ENCODE measurements around the gene CCDC85A. TPM values are rescaled to one million over a fixed set of nuclear protein-coding genes. Genes with fewer than 3 reads are reported as not detected.

CCDC85A gene
- polyA plus RNA-seq, 1 donor from 2014 or later: 24.7 TPM

- Histone ChIP-seq H3K4me2 (ENCODE audit: low read length) (no peak overlapping the region), H4K20me1 (ENCODE audit: insufficient read depth) (no peaks in the 10 kb centered on the region), H3K27me3 (ENCODE audit: insufficient read depth, low read depth, low read length) (no peaks in the 10 kb centered on the region), H3K9ac (ENCODE audit: low read length) (no peak overlapping the region), H3K79me2 (replicated peaks; ENCODE audit: insufficient read depth, low read length) (no peaks in the 10 kb centered on the region), H2AFZ (ENCODE audit: low read depth, low read length) (no peak overlapping the region), H3K27ac (ENCODE audit: low read length) (no peak overlapping the region), H3K4me3 (ENCODE audit: low read length) (no peak overlapping the region), H3K9me3 (ENCODE audit: low read length) (no peaks in the 10 kb centered on the region), H3K36me3 (ENCODE audit: insufficient read depth, low read length) (no peaks in the 10 kb centered on the region), H3F3A (ENCODE audit: insufficient read depth, low read length, poor library complexity, severe bottlenecking) (no peaks in the 10 kb centered on the region), H3K9me2 (ENCODE audit: insufficient read depth, low read length) (no peaks in the 10 kb centered on the region)
- TF ChIP-seq EP300 (conservative IDR thresholded peaks at IDR 0.05; ENCODE audit: poor library complexity, severe bottlenecking): no peak
- TF ChIP-seq RAD21 (conservative IDR thresholded peaks at IDR 0.05): no peak
- TF ChIP-seq EZH2 (IDR thresholded peaks at IDR 0.05; ENCODE audit: borderline replicate concordance, insufficient read depth, low read length, poor library complexity, severe bottlenecking): no peak
- no peak for TF ChIP-seq TAF1 (IDR thresholded peaks at IDR 0.05; ENCODE audit: low read depth)
- TF ChIP-seq POLR2AphosphoS5 (IDR thresholded peaks at IDR 0.05): no peak
- TF ChIP-seq MXI1 (conservative IDR thresholded peaks at IDR 0.05; ENCODE audit: poor library complexity, severe bottlenecking): no peak
- no peak for TF ChIP-seq CTCF (IDR thresholded peaks at IDR 0.05; ENCODE audit: poor library complexity, severe bottlenecking)
- TF ChIP-seq SMC3 (conservative IDR thresholded peaks at IDR 0.05; ENCODE audit: poor library complexity): no peak
- no peak for TF ChIP-seq REST (IDR thresholded peaks at IDR 0.05; ENCODE audit: borderline replicate concordance)
These were observed 3.9 kb upstream of the CCDC85A start for GRCh38 chr2:56179931-56180330.

DNA sequence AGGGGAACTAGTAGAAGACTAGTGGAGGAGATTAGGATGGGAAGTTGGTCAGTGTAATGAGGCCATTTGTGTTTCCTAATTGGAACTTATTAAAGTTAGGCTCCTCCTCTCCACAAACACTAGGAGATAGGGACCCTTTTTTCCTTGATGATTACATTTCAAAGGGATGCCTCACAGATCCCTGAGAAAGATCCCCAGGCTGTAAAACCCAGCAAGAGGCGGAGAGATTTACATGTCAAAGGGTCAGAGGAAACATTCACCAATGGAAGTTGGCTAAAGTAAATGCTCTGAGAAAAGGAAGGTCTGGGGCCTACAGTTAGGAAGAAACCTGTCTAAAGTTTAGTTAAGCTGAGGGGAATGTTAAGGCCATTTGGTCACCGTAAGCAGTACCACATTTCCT, 1.4 kb upstream of the CCDC85A start:
- no peak overlapping the region for H3K4me3 ChIP-seq (ENCODE audit: low read length)
- TF ChIP-seq EZH2 (IDR thresholded peaks at IDR 0.05; ENCODE audit: borderline replicate concordance, insufficient read depth, low read length, poor library complexity, severe bottlenecking): no peak
- no peak for TF ChIP-seq POLR2AphosphoS5 (IDR thresholded peaks at IDR 0.05)
- TF ChIP-seq MXI1 (conservative IDR thresholded peaks at IDR 0.05; ENCODE audit: poor library complexity, severe bottlenecking): no peak
- no peak for TF ChIP-seq CTCF (IDR thresholded peaks at IDR 0.05; ENCODE audit: poor library complexity, severe bottlenecking)
- TF ChIP-seq SMC3 (conservative IDR thresholded peaks at IDR 0.05; ENCODE audit: poor library complexity): no peak
- TF ChIP-seq EP300 (conservative IDR thresholded peaks at IDR 0.05; ENCODE audit: poor library complexity, severe bottlenecking): no peak
- TF ChIP-seq RAD21 (conservative IDR thresholded peaks at IDR 0.05): no peak
- TF ChIP-seq REST (IDR thresholded peaks at IDR 0.05; ENCODE audit: borderline replicate concordance): no peak
- no peak for TF ChIP-seq TAF1 (IDR thresholded peaks at IDR 0.05; ENCODE audit: low read depth)
- H3F3A ChIP-seq (ENCODE audit: insufficient read depth, low read length, poor library complexity, severe bottlenecking): no peaks in the 10 kb centered on the region
- H2AFZ ChIP-seq (ENCODE audit: low read depth, low read length): no peak overlapping the region
- H3K36me3 ChIP-seq (ENCODE audit: insufficient read depth, low read length): no peaks in the 10 kb centered on the region
- no peaks in the 10 kb centered on the region for H3K9me3 ChIP-seq (ENCODE audit: low read length)
- no peaks in the 10 kb centered on the region for H4K20me1 ChIP-seq (ENCODE audit: insufficient read depth)
- H3K27ac ChIP-seq (ENCODE audit: low read length): no peak overlapping the region
- H3K9me2 ChIP-seq (ENCODE audit: insufficient read depth, low read length): no peaks in the 10 kb centered on the region
- no peaks in the 10 kb centered on the region for H3K27me3 ChIP-seq (ENCODE audit: insufficient read depth, low read depth, low read length)
- no peak overlapping the region for H3K4me2 ChIP-seq (ENCODE audit: low read length)
- no peak overlapping the region for H3K9ac ChIP-seq (ENCODE audit: low read length)
- peaks cover 14% of the 10 kb centered on the region for H3K79me2 ChIP-seq (replicated peaks; ENCODE audit: insufficient read depth, low read length)
